ENCODE results near the gene AOPEP.

AOPEP gene

GRCh38 chr9:94794476-94795167 lies 68.1 kb downstream of the AOPEP start:
- DNase-seq = peak; percentile 76

- DNase-seq = no peak
Measured at GRCh38 chr9:94796687-94797086, 70.2 kb downstream of the AOPEP start.

- DNase-seq = no peak
Measured at GRCh38 chr9:94798201-94798600, 71.7 kb downstream of the AOPEP start.

GRCh38 chr9:94798708-94799107 lies 72.2 kb downstream of the AOPEP start:
- no peak for DNase-seq

- peak; percentile 26 for DNase-seq
Measured at GRCh38 chr9:94799578-94800264, 73.2 kb downstream of the AOPEP start.

GRCh38 chr9:94800424-94801117 lies 74.1 kb downstream of the AOPEP start:
- no peak for DNase-seq

GRCh38 chr9:94801234-94801633 lies 74.7 kb downstream of the AOPEP start:
- DNase-seq = no peak

GRCh38 chr9:94801681-94802080 lies 75.2 kb downstream of the AOPEP start:
- DNase-seq = no peak

GRCh38 chr9:94802251-94802650 lies 75.8 kb downstream of the AOPEP start:
- no peak for DNase-seq

- DNase-seq = peak; percentile 84
Measured at GRCh38 chr9:94802793-94803192, 76.3 kb downstream of the AOPEP start.

GRCh38 chr9:94804316-94804715 lies 77.8 kb downstream of the AOPEP start:
- no peak for DNase-seq

GRCh38 chr9:94805051-94805489 lies 78.6 kb downstream of the AOPEP start:
- peak; percentile 73 for DNase-seq

- peak; percentile 81 for DNase-seq
Measured at GRCh38 chr9:94805585-94805984, 79.1 kb downstream of the AOPEP start.

GRCh38 chr9:94806307-94806893 lies 79.9 kb downstream of the AOPEP start:
- DNase-seq = peak; percentile 12

GRCh38 chr9:94807556-94807955 lies 81.1 kb downstream of the AOPEP start:
- no peak for DNase-seq

GRCh38 chr9:94808926-94809700 lies 82.6 kb downstream of the AOPEP start:
- DNase-seq = no peak

GRCh38 chr9:94809778-94810177 lies 83.3 kb downstream of the AOPEP start:
- no peak for DNase-seq

- DNase-seq = no peak
Measured at GRCh38 chr9:94811074-94811473, 84.6 kb downstream of the AOPEP start.

- no peak for DNase-seq
Measured at GRCh38 chr9:94812343-94812742, 85.8 kb downstream of the AOPEP start.

GRCh38 chr9:94813379-94813778 lies 86.9 kb downstream of the AOPEP start:
- DNase-seq = no peak

GRCh38 chr9:94817291-94818177 lies 91.0 kb downstream of the AOPEP start:
- no peak for DNase-seq

- no peak for DNase-seq
Measured at GRCh38 chr9:94818178-94818541, 91.7 kb downstream of the AOPEP start.

Data from MV-4-11 (cell line).